Suprapubic skin (tissue), 3 donors: ENCODE results near the gene SLCO4A1.
A peak's percentile ranks its signal among the peaks of the same experiment; 100 is the strongest.

Source experiments
- EP300 ChIP-seq: sonication (generic); formaldehyde crosslinking; IDR thresholded peaks from one replicate; pipeline ENCODE4 v1.6.1; 2017; ENCODE audit warnings: antibody characterized with exemption
- POLR2A ChIP-seq, 2 donors: fragments of 450-650 bp; IDR thresholded peaks; one replicate each; pipeline ENCODE4 v1.6.1; 2017; ENCODE audit warnings: antibody characterized with exemption in 2 of 2, mild to moderate bottlenecking in 2 of 2, moderate library complexity in 2 of 2
- TF ChIP-seq, protein P1 (sequence below), 2 donors: fragments of 200-600 bp in 1 of 2; fragments of 450-650 bp in 1 of 2; sonication (generic) in 1 of 2; IDR thresholded peaks; one replicate each; pipeline ENCODE4 v1.5.1; 2016 to 2019; ENCODE audit warnings: antibody characterized with exemption in 2 of 2, mild to moderate bottlenecking in 1 of 2, moderate library complexity in 1 of 2

DNA sequence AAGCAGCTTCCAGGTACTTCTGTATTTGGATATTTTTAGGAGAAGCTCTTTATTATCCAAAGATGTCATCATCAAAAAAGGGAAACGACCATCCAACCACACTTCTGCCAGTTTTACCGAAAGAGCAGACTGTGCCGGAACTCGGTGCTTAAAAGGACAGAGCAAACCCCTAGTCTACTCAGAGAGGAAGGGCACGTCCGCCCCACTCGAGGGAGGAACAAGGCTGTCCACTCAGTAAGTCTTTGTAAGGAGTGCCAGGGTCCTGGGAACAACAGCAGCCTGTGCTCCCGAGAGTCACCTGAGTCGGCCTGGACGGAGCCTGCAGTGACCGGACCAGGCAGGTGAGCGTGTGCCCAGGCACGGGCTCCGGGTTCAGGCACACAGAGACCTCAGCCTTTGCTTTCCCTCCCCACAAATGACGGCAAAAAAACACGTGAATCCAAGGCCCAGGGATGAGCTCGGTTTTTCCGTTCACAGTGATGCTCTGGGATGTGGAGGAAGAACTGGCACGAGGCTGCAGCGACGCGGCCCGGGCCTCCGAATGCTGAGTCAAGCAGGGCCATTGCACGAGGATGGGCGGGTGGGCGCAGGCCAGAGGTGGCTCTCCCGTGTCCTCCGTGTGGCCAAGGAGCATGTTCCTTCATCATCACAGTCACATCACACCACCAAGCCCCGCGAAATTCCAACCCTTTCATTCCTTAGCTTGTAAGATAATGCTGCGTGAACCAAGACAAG is 17.4 kb upstream of the SLCO4A1 start:
- peak in 1 of 2 donors; percentile 61 for TF ChIP-seq POLR2A (IDR thresholded peaks at IDR 0.05)
- TF ChIP-seq, protein P1, sequence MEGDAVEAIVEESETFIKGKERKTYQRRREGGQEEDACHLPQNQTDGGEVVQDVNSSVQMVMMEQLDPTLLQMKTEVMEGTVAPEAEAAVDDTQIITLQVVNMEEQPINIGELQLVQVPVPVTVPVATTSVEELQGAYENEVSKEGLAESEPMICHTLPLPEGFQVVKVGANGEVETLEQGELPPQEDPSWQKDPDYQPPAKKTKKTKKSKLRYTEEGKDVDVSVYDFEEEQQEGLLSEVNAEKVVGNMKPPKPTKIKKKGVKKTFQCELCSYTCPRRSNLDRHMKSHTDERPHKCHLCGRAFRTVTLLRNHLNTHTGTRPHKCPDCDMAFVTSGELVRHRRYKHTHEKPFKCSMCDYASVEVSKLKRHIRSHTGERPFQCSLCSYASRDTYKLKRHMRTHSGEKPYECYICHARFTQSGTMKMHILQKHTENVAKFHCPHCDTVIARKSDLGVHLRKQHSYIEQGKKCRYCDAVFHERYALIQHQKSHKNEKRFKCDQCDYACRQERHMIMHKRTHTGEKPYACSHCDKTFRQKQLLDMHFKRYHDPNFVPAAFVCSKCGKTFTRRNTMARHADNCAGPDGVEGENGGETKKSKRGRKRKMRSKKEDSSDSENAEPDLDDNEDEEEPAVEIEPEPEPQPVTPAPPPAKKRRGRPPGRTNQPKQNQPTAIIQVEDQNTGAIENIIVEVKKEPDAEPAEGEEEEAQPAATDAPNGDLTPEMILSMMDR (IDR thresholded peaks at IDR 0.05), result no peak
- TF ChIP-seq EP300, result no peak
